ENCODE results near the gene VLDLR.

VLDLR gene

DNA sequence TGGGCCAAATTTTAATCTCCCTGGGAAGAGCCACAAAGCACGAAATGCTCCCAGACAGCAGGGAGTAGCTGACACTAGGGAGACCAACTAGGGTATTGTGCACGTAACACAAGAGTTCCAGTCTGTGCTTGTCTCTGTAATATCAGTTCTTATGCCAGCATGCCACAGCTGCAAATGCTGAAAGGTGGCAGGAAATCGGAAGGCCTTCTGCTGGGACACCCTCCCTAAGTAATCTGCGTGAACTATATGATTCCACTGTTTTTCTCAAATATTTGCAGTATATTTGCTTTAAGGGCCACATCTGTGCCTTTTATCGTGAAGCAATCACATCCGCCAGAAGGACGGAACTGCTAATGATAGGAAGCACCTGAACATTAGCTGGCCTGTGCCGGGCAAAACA is 12.6 kb downstream of the VLDLR start (continued):
- TF ChIP-seq, protein P1, sequence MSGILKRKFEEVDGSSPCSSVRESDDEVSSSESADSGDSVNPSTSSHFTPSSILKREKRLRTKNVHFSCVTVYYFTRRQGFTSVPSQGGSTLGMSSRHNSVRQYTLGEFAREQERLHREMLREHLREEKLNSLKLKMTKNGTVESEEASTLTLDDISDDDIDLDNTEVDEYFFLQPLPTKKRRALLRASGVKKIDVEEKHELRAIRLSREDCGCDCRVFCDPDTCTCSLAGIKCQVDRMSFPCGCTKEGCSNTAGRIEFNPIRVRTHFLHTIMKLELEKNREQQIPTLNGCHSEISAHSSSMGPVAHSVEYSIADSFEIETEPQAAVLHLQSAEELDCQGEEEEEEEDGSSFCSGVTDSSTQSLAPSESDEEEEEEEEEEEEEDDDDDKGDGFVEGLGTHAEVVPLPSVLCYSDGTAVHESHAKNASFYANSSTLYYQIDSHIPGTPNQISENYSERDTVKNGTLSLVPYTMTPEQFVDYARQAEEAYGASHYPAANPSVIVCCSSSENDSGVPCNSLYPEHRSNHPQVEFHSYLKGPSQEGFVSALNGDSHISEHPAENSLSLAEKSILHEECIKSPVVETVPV (CRISPR knock-in tag; IDR thresholded peaks at IDR 0.05): no peak
- TF ChIP-seq TCF4 (CRISPR knock-in tag; IDR thresholded peaks at IDR 0.05; ENCODE audit: borderline replicate concordance) (no peak), BACH2 (CRISPR knock-in tag; IDR thresholded peaks at IDR 0.05; ENCODE audit: borderline replicate concordance) (no peak), ZNF565 (CRISPR knock-in tag; conservative IDR thresholded peaks at IDR 0.05; ENCODE audit: low read depth) (no peak), ZFP30 (CRISPR knock-in tag; IDR thresholded peaks at IDR 0.05) (no peak)

GRCh38 chr9:2634818-2635217 is 13.2 kb downstream of the VLDLR start:
- no peak for ATAC-seq
- TF ChIP-seq ESRRG (CRISPR knock-in tag; IDR thresholded peaks at IDR 0.05) (no peak), GLIS3 (CRISPR knock-in tag; IDR thresholded peaks at IDR 0.05) (no peak), ARNTL (CRISPR knock-in tag; IDR thresholded peaks at IDR 0.05; ENCODE audit: borderline replicate concordance, low read depth) (no peak), ZNF70 (CRISPR knock-in tag; IDR thresholded peaks at IDR 0.05) (no peak), TOX (CRISPR knock-in tag; IDR thresholded peaks at IDR 0.05; ENCODE audit: borderline replicate concordance) (no peak), ISL1 (CRISPR knock-in tag; IDR thresholded peaks at IDR 0.05) (no peak), ZFP3 (CRISPR knock-in tag; IDR thresholded peaks at IDR 0.05) (no peak), RARB (CRISPR knock-in tag; IDR thresholded peaks at IDR 0.05) (no peak)

DNA sequence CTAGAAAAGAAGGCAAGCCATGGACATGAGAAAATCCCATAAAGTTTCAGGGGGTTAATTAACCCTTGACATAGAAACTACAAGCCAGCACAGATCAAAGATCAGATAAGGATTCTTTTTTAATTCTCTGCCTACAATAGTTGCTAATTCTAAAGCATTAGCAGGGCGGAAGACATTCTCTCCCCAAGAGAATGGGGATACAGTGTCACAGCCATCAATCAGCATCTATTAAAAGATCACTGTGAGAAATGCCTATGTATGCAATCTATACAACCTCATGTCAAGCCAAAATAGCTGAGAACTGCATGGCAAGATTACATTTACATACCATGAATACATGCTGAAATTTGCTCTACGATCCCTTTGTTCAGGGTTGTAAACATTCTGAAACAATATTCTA is 14.3 kb downstream of the VLDLR start:
- no peak for ATAC-seq
- TF ChIP-seq RARB (CRISPR knock-in tag; IDR thresholded peaks at IDR 0.05): no peak
- TF ChIP-seq OSR1 (CRISPR knock-in tag; IDR thresholded peaks at IDR 0.05): no peak
- no peak for TF ChIP-seq ARNTL (CRISPR knock-in tag; IDR thresholded peaks at IDR 0.05; ENCODE audit: borderline replicate concordance, low read depth)
- TF ChIP-seq CREB5 (CRISPR knock-in tag; IDR thresholded peaks at IDR 0.05; ENCODE audit: low read depth): no peak
- no peak for TF ChIP-seq BACH2 (CRISPR knock-in tag; IDR thresholded peaks at IDR 0.05; ENCODE audit: borderline replicate concordance)
- TF ChIP-seq GLIS3 (CRISPR knock-in tag; IDR thresholded peaks at IDR 0.05): no peak
- no peak for TF ChIP-seq ZFP30 (CRISPR knock-in tag; IDR thresholded peaks at IDR 0.05)
- no peak for TF ChIP-seq PPARA (CRISPR knock-in tag; IDR thresholded peaks at IDR 0.05; ENCODE audit: borderline replicate concordance)
- no peak for TF ChIP-seq ZNF8 (CRISPR knock-in tag; IDR thresholded peaks at IDR 0.05)
- no peak for TF ChIP-seq ZNF565 (CRISPR knock-in tag; conservative IDR thresholded peaks at IDR 0.05; ENCODE audit: low read depth)
- TF ChIP-seq, protein P2, sequence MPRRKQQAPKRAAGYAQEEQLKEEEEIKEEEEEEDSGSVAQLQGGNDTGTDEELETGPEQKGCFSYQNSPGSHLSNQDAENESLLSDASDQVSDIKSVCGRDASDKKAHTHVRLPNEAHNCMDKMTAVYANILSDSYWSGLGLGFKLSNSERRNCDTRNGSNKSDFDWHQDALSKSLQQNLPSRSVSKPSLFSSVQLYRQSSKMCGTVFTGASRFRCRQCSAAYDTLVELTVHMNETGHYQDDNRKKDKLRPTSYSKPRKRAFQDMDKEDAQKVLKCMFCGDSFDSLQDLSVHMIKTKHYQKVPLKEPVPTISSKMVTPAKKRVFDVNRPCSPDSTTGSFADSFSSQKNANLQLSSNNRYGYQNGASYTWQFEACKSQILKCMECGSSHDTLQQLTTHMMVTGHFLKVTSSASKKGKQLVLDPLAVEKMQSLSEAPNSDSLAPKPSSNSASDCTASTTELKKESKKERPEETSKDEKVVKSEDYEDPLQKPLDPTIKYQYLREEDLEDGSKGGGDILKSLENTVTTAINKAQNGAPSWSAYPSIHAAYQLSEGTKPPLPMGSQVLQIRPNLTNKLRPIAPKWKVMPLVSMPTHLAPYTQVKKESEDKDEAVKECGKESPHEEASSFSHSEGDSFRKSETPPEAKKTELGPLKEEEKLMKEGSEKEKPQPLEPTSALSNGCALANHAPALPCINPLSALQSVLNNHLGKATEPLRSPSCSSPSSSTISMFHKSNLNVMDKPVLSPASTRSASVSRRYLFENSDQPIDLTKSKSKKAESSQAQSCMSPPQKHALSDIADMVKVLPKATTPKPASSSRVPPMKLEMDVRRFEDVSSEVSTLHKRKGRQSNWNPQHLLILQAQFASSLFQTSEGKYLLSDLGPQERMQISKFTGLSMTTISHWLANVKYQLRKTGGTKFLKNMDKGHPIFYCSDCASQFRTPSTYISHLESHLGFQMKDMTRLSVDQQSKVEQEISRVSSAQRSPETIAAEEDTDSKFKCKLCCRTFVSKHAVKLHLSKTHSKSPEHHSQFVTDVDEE (CRISPR knock-in tag; IDR thresholded peaks at IDR 0.05): no peak
- TF ChIP-seq, protein P3, sequence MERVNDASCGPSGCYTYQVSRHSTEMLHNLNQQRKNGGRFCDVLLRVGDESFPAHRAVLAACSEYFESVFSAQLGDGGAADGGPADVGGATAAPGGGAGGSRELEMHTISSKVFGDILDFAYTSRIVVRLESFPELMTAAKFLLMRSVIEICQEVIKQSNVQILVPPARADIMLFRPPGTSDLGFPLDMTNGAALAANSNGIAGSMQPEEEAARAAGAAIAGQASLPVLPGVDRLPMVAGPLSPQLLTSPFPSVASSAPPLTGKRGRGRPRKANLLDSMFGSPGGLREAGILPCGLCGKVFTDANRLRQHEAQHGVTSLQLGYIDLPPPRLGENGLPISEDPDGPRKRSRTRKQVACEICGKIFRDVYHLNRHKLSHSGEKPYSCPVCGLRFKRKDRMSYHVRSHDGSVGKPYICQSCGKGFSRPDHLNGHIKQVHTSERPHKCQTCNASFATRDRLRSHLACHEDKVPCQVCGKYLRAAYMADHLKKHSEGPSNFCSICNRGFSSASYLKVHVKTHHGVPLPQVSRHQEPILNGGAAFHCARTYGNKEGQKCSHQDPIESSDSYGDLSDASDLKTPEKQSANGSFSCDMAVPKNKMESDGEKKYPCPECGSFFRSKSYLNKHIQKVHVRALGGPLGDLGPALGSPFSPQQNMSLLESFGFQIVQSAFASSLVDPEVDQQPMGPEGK (CRISPR knock-in tag; IDR thresholded peaks at IDR 0.05; ENCODE audit: borderline replicate concordance): no peak
- no peak for TF ChIP-seq POU6F1 (CRISPR knock-in tag; IDR thresholded peaks at IDR 0.05; ENCODE audit: borderline replicate concordance, low read depth)
- TF ChIP-seq CSDC2 (CRISPR knock-in tag; IDR thresholded peaks at IDR 0.05): no peak
- TF ChIP-seq TCF4 (CRISPR knock-in tag; IDR thresholded peaks at IDR 0.05; ENCODE audit: borderline replicate concordance): no peak
- no peak for TF ChIP-seq ESRRG (CRISPR knock-in tag; IDR thresholded peaks at IDR 0.05)
- no peak for TF ChIP-seq ZC3H10 (CRISPR knock-in tag; IDR thresholded peaks at IDR 0.05)
- no peak for TF ChIP-seq ZNF70 (CRISPR knock-in tag; IDR thresholded peaks at IDR 0.05)
- TF ChIP-seq, protein P1 (CRISPR knock-in tag; IDR thresholded peaks at IDR 0.05): no peak

Measured in SK-N-SH treated with all-trans-retinoic acid at 6 μM for 48 hours (cell line).